ENCODE results near the gene FICD.
"Not testable (repeated sequence)": the region's sequence is repeated elsewhere in the genome, so short reads cannot be mapped to it uniquely, and the experiment has no call there.

Gene FICD

DNA sequence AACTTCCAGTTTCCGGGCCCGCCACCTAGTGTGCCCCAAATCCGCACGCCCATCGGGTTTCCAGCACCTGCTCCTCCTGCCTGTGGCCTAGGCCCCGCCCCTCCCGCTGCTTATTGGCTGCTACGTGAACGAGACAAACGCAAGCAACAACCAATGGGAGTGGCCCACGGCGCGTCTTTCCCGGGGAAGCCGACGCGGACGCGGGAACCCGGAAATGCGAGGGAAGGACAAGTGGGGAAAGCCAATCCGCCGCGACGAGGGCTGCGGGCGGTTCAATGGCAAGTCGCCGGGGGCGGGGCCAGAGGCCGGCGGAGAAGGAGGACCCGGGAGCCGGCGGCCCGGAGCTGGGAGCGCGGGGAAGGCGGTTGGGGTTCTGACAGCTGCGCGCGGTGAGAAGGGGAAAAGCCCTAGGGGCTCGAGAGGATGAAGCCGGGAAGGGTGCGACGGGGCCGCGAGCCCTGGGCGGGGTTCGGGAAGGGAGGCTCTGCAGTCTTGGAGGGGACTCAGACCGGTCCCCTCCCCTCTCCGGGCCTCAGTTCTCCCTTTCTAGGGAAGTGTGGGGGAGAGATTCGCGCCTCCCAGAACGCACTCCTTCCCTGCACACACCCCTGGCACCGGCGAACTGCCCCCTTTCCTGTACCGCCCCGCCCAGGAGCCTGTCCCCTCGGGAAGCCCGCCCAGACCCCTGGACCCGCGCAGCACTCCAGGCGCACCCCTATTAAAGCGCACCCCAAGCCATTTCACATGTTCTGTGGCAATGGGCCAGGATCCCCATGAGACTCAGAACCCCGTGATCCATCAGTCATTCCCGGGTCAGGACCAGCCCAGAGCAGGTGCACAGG lies at the start of gene FICD:
FICD (plus strand) TSS at position 305 of the 842 bp plus-strand sequence. CDS start 1,696 bp downstream, outside the sequence.
- peak; percentile 97 for DNase-seq

DNA sequence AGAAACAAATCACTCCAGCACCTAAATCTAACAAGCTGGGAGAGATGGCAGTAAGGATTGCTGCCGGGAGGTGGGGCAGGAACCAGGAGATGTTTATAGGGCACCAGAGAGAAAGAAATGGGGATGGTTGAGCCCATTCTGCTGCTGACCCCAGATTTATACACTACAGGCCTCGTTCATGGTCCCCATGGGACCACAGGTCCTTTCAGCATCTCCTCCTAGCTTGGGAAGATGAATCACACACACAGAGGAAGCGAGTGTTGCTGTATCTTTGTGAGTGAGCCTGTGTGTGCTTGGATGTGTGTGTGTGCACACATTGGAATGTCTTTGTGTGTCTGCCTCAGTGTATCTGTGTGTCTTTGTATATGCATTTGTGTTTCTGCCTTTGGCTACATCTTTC lies 49.7 kb upstream of the FICD start:
- no peak for DNase-seq

DNA sequence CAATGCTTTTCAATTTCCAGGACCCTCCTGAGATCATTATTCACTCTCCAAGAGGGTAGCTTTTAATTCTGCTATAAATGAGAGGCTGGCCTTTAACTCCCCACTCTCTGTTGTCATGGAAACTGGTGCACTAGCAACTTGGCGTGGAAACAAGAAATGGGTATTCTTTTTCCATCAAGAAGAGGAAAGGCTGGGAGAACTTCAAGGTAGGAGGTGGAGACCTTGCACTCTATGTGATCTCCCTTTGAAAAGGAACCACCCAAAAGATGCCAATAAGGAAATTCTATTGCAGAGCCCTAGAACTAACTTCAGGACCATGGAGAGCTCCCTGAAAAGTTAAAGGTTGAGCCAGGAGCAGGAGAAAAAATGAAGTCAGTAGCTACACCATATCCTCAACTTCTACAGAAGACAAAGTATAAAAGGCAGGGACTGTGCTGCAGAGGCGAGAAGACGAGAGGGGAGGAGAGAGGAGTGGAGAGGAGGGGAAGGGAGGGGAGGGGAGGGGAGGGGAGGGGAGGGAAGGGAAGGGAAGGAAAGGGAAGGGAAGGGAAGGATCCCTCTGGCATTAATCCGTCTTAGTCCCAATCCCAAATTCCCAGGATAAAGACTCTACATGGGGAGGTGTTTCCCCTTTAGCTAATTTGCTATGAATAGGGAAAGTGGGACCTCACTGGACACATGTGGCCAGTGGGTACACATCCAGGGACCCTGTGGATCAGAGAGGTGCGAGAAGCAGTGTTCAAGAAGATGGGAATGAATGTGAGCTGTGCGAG lies 46.7 kb upstream of the FICD start:
- DNase-seq, result no peak

DNA sequence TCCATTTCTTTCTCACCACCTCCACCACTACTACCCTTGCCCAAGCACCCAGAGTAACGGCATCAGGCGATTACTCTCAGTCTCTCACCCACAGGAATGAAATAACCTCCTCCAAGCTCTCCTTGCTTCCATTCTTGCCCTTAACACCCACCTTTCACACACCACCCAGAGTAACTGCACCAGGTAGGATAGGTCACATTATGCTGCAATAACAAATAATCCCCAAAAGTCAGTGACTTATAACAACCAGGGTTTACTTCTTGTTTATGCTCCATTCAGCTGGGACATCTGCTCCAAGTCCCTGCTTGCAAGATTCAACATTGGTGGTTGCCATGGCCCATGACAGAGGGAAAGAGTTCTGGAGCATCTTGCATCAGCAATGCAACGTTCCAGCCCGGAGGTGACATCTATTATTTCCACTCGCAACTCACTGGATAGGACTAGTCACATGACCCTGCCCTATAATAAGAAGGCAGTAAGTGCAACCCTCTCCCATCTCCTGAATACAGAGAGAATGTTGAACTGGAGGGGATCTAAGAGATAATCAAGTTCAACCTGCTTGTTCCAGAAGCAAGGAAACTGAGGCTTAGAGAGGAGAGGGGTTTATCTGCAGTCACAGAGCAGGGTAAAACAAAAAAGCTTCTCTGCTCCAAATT lies 41.5 kb upstream of the FICD start:
- DNase-seq, result no peak

DNA sequence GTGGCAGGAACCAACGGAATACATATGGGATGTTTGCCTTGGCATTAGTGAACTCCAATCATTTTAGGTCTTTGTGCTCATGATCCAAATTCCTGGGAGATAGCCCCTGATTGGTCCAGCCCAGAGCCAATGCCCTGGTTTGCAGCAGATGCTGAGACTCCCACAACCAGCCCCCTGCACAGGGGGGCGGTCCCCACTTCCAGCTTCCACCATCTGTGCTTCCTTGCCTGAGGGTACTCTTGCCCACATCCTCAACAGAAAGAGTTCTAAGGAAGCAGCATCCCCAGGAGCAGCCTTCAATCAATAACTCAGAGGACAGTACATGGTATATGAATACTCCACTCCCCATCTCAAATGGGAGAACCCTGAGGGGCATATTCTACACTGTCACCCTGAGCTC lies 39.7 kb upstream of the FICD start:
- no peak for DNase-seq

DNA sequence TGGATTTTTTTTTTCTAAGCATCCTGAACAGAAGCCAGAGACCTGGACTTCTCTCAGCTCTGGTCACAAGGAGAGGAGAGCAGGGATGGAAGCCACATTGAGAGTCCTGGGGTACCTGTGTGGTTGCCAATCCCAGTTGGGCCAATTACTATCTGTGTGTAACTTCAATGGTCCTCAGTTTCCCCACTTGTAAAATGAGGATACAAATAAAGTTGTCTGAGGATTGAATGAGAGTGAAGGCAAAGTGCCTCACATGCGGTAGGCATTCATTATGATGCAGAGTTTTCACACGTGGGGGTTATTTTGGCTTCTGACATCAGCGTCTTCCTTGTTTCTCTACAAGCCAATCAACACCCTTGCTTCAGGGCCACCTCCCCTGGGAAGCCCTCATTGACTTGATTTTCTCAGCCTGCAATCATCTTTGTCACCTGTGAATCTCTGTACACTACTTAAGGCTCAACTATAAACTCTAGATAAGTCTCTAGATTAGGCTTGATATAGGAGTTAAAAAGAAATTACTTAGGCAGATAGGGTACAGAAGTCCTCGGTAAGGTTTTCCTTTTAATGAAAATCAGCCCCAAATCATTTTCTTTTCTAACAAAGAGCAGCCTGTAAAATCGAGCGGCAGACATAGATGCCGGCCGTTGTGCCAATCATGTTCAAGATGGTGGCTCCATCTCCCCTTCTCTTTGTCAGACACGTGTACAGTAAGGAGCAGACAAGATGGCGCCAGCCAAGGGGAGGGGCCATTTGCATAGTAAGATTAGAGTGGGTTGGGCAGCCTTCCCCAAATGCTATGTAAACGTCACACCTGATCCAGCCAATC lies 37.8 kb upstream of the FICD start:
- no peak for DNase-seq

DNA sequence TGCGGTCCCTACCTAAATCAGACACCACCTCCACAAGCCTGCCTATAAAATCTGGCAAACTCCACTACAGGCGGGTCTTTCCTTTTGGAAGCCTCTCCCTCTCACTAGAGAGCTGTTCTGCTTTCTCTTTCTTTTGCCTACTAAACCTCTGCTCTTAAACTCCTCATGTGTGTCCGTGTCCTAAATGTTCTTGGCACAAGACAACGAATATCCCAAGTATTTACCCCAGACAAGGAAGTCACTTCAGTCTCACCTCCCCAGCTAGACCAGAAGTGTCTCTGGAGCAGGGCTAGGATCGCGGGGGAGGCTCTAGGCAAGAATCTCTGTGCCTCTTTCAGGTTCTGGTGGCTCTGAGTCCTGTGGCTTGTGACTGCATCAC lies 37.2 kb upstream of the FICD start:
- DNase-seq, result no peak

DNA sequence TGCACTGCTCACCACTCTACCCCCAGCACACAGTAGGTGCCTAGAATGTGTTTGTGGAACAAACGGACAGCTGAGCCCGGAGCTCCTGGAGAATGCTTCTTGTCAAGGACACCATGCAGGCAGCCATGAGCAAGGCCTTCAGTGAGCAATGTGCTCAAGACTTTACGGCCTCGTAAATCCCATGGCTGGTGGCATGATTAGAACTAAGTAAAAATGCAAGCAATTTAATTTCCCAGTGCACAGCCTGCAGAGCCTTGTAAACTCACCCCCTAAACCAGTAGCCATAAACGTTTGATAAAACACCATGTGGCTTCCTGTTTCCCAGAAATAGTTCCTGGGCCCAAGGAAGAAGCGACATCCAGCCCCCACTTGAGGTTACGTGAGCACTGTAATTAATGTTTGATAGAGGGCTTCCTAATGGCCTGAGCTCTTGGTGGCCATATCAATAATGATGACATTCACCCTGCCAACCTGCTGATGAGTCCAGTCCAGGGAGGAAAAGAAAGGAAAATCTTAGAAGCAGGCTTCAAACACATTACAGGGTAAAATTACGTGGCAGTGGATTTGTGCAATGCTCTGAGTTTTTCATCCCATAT lies 36.4 kb upstream of the FICD start:
- no peak for DNase-seq

DNA sequence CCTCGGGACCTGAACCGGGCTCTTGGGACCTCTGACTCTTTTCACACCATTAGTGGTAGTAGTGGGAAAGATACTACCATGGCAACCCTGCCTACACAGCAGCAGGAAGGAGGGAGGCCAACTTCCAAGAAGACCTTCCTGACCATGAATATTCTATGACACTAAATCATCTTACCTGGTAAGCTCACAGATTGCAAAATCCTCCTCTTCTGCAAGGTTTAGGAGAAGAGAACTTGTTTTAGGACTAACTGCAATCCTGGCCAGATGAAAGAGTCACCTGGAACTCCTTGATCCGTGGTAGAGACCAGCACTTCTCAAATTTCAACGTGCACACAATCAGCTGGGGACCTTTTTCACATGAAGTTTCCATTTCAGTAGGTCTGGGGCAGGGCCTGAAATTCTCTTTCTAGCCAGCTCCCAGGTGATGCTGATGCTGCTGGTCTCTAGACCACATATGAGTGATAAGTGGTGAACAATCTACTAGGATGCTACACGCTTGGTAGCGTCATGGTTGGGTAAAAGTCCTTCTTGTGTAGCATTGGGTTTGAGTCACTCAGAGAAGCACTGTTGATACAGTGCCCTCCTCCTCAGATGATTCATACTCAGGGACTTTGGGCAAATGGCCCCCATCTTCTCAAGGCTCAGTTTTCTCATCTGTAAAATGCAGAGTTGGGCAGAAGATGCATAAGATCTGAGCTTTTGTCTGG lies 35.6 kb upstream of the FICD start:
- no peak for DNase-seq

DNA sequence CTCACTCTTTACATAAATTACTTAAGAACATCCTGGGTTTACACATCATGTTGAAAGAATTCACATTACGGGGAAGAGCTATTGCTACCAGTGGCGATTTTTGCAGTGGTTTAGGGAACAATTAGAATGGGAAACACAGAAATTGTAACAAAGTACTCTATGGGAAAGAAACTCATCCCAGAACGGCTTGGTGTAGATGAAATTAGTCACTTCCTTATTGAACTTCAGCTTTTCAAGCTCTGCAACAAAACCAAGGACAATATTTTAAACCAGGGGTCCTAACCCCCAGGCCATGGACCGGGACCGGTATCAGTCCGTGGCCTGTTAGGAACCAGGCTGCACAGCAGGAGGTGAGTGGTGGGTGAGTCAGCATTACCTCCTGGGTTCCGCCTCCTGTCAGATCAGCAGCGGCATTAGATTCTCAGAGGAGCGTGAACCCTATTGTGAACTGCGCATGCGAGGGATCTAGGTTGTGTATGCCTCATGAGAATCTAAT lies 32.3 kb upstream of the FICD start:
- DNase-seq, result peak; percentile 53

DNA sequence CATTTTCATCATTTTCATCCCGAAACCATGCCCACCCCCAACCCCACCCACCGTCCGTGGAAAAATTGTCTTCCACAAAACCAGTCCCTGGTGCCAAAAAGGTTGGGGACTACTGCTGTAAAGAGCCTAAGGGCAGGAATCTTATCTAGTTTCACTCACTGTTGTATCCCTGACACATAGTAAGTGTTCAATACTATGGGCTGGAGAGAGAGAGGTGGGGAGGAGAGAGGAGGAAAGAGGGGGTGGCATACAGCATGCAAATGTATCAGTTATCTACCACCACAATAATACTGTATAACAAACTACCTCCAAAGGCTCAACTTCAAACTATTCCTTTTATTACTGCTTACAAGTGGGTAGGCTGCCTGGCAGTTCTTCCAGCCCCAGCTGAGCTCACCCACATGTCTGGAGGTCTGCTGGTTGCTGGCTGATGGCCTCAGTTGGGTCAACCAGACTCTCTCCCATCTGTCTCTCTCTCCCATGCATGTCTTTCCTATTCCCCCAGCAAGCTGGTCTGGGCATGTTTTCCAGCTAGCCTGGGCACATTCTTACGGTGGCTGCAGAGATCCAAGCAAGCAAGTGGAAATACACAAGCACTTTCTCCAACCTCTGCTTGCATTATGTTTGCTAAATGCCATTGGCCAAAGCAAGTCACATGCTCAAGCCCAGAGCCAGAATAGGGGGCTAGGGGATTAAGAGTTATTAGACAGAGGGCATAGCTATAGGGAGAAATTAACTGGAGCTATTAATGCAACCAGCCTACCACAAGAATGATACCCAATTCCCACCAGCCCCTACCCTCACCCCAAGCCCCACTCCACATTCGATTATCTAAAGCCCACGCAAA lies 31.6 kb upstream of the FICD start:
- no peak for DNase-seq

DNA sequence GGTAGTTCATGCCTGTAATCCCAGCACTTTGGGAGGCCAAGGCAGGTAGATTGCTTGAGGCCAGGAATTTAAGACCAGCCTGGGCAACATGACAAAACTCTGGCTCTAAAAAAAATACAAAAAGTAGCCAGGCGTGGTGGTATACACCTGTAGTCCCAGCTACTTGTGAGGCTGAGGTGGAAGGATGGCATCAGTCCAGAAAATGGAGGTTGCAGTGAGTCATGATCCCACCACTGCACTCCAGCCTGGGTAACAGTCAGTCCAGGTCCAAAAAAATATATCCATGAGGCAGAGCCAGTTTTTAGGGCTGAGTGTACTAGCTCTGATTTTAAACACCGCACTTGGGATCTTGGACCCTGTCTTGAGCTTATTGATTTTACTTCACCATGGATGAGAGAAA lies 30.6 kb upstream of the FICD start:
- DNase-seq, result no peak

DNA sequence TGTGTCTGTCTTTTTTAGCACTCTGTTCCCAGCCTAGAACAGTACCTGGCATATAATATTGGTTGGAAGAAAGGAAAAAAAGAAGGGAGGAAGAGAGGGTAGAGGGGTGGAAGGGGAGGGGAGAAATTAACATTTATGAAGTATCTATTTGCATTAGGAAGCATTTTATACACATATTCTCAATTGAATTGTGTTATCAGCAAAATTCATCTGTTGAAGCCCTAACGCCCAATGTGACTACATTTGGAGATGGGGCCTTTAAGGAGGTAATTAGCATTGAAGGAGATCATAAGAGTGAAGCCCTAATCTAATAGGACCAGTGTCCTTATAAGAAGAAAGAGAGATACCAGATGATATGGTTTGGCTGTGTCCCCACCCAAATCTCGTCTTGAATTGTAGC lies 30.2 kb upstream of the FICD start:
- DNase-seq, result no peak

DNA sequence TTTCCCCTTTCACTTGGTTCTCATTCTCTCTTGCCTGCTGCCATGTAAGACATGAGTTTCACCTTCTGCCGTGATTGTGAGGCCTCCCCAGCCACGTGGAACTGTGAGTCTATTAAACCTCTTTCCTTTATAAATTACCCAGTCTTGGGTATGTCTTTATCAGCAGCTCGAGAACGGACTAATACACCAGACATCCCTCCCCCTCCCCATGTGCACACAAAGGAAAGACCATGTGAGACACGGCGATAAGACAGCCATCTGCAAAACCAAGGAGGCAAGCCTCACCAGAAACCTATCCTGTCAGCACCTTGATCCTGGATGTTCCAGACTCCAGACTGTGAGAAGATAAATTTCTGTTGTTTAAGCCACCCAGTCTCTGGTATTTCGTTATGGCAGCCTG lies 29.7 kb upstream of the FICD start:
- not testable (repeated sequence) for DNase-seq

DNA sequence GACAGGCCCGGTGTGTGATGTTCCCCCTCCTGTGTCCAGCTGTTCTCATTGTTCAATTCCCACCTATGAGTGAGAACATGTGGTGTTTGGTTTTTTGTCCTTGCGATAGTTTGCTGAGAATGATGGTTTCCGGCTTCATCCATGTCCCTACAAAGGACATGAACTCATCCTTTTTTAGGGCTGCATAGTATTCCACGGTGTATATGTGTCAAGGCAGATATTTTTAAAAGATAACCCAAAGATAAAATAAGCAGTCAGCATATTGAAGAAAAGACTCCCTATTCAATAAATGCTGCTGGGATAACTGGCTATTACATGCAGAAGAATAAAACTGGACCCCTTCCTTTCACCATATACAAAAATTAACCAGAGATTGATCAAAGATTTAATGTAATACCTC lies 28.0 kb upstream of the FICD start:
- DNase-seq, result not testable (repeated sequence)

DNA sequence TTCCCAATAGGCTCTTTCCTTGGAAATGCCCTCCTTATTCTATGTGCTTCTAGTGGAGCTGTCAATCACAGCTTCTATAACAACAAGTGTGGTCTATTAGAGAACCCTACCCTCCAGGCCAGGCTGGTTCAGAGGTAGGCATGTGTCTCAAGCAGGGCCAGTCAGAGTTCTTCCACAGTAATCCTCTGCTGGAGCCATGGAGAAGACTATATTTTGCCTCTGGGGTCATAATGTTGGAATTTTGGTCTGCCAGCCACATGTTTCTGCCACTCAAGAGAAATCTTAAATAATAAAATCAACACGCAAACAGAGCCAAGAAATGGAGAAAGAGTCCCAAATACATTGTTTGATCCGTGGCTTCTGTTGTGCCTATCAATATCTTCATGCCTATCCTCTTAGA lies 23.8 kb upstream of the FICD start:
- no peak for DNase-seq

DNA sequence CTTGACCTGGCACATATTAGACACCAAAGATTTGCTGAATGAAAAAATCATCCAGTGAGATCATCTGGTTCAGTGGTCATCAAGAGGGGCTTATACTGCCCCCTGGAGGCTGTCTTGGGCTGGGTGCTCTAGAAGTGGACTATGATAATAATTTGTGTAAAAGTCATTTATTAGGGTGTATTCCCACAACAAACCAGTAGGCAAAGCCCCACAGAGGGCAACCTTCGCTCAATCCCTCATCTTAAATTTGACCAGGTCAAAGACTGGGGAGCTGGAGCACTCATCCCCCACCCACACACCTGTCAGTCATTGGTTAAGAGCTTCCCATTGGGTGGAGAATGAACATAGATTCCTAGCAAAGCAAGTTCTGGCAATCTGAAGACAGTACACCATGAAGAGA lies 20.0 kb upstream of the FICD start:
- DNase-seq, result no peak

DNA sequence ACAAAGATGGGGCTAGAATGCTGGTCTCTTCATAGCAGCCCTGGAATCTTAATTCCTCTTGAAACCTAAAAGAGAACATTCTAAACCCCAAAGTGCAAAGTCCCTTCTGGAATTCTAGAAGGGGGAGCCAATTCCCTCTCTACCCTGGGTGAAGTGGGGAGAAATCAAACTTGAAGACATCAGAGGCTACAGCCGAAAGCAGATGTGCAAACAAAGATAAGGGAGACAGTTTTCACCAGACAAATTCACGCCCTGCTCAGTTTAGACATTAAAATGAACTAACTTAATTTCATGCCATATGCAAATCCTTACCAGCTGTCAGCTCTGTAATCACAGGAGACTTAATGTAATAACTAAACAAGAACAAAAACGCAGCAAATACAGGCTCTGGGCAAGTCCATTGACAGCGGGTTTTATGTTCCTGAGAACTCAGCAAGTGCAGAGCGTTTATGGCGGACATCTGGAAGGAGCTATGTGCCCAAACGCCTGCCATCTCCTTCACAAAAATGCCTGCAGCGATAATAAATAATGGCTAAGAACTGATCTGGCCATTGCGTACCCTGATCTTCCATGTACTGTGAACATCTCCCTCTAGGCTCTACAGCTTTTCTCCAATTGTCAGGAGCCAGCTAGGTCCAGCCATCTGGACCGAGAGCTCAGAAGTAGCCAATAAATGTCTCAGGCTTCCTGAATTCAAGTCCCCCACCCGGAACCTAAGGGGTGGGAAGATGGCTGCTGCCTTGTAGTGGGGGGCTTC lies 19.1 kb upstream of the FICD start:
- DNase-seq, result no peak

DNA sequence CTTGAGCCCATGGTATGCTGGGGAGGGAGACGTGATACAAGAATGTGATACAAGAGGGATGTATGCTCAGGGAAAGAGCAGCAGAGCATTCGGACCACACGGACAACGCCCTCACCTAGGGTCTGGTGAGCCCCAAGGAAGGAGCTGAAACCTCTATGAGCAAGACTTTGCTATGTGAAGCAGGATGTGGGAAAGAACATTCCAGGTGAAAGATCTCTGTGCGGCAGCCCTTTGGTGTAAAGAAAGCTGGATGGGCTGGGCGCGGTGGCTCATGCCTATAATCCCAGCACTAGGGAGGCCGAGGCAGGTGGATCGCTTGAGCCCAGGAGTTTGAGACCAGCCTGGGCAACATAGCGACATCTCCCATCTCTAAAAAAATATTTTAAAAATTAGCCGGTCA lies 16.9 kb upstream of the FICD start:
- no peak for DNase-seq

DNA sequence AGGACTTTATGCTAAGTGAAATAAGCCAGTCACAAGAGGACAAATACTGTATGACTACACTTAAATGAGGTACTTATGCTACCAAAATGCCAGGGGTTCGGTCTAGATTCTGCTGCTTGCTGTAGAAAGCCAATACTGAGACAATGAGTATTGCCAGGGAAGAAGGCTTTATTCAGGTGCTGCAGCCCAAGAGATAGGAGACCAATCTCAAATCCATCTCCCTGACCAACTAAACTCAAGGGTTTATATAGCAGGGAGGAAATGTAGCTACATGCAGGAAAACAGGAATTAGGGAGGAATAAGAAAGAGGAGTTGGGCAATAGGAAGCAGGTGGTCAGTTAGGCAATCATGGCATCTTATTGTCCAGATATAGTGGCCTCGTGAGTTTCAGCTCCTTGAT lies 12.2 kb upstream of the FICD start:
- no peak for DNase-seq
